Measurements from ENCODE around the gene VPS16.
"Not testable (repeated sequence)": the region's sequence is repeated elsewhere in the genome, so short reads cannot be mapped to it uniquely, and the experiment has no call there.

The VPS16 gene

DNA sequence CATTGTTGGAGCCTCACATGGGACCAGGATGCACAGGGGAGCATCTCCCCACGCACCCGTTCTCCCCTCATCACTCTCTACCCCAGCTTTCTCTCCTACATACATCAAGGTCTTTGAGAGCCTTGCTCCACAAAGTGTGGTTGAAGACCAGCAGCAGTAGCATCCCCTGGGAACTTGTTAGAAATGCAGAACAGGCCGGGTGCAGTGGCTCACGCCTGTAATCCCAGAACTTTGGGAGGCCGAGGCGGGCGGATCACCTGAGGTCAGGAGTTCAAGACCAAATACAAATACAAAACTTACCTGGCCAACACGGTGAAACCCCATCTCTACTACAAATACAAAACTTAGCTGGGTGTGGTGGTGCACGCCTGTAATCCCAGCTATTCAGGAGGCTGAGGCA is 32.6 kb upstream of the VPS16 start:
- DNase-seq, result not testable (repeated sequence)

GRCh38 chr20:2809690-2810089 is 30.9 kb upstream of the VPS16 start:
- no peak for DNase-seq

DNA sequence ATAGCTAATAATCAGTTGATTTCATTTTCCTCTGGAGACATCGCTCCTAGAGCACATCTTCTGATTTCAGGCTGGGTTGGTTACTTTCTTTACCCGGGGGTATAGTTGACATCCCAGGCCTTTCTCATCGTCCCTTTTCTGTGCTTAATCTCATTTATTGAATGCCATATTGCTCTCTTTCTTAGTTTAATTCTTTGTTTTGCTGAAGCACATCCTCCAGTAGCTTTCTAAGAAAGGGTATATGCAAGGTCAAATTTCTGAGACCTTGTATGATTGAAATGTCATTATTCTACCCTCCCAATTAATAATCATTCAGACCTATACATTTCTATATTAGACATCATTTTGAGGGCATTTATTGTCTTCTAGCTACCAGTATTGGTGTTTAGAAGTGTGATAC is 28.4 kb upstream of the VPS16 start:
- DNase-seq, result no peak

DNA sequence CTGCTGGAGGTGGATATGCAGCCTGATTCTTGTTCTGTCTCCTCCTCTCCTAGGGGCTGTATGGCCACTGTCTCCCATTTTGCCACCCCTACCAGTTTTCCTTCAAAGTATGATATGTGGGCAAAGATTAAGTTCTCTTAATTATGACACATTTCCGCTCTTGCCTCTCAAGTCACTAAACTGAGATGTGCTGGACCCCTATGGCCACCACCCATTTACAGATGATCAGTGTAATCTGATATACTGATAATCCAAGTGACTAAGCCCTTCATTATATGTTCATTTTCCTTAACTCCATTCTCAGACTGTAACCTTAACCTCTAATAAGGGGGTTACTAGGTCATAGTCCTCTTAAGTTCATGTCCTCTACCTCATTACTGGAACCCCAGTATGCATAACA is 26.5 kb upstream of the VPS16 start:
- DNase-seq, result no peak

DNA sequence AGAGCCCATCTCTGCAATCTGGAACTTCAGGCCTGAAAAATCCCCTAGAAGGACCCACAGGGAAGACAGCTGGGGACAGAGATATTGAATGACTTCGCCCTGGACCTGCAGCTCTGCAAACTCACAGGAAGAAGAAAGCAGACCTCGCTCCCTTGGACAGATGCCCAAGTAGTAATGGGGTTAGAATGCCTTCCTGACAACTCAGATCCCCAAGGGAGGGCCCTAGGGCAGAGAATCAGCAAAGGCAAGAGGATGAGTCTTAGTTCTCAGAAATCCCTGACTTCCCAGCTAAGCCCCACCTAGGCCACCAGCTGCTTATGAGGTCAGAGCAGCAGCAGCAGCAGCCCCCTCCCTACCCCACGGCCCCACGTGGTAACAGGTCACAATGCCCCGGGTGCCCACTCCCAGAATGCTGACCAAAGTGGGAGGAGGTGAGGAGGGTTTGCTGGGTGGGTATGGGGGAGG is 25.9 kb upstream of the VPS16 start, which contains the start of gene C20orf141:
Gene C20orf141 (plus strand): TSS at position 401 of the 465 bp plus-strand sequence. CDS start 198 bp downstream, outside the sequence.
- no peak for DNase-seq

DNA sequence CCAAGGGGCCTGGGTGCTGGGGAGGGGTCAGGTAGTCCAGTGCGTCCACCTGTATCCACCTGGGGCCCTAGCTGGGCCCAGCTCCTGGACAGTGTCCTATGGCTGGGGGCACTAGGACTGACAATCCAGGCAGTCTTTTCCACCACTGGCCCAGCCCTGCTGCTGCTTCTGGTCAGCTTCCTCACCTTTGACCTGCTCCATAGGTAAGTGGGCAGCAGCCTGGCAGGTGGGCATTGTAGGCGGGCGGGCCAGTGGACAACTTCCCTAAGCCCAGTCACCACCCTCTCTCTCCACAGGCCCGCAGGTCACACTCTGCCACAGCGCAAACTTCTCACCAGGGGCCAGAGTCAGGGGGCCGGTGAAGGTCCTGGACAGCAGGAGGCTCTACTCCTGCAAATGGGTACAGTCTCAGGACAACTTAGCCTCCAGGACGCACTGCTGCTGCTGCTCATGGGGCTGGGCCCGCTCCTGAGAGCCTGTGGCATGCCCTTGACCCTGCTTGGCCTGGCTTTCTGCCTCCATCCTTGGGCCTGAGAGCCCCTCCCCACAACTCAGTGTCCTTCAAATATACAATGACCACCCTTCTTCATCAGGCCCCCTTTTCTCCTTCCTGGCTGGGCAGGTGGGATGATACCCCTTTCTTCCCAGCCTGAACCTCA is 25.2 kb upstream of the VPS16 start:
- DNase-seq, result no peak

GRCh38 chr20:2816030-2816582 is 24.4 kb upstream of the VPS16 start, which contains the start of gene TMEM239:
Gene TMEM239 (plus strand): TSS chr20:2816364. CDS start chr20:2816555, 191 bp downstream.
- DNase-seq, result no peak

DNA sequence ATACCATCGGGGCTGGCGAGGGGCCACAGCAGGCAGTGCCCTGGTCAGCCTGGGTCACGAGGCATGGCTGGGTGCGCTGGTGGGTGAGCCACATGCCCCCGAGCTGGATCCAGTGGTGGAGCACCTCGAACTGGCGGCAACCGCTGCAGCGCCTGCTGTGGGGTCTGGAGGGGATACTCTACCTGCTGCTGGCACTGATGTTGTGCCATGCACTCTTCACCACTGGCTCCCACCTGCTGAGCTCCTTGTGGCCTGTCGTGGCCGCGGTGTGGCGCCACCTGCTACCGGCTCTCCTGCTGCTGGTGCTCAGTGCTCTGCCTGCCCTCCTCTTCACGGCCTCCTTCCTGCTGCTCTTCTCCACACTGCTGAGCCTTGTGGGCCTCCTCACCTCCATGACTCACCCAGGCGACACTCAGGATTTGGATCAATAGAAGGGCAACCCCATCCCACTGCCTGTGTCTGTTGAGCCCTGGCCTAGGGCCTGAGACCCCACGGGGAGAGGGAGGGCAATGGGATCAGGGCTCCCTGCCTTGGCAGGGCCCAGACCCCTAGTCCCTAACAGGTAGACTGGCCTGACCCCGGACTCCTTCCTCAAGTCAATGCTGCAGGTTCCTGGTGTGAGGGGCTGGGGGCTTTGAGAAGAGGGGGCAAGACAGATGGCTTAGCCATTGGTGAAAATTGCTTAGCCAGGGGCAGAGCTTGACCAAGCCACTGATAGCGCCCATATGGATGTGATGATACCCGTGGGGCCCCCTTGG is 23.8 kb upstream of the VPS16 start:
- DNase-seq, result no peak

DNA sequence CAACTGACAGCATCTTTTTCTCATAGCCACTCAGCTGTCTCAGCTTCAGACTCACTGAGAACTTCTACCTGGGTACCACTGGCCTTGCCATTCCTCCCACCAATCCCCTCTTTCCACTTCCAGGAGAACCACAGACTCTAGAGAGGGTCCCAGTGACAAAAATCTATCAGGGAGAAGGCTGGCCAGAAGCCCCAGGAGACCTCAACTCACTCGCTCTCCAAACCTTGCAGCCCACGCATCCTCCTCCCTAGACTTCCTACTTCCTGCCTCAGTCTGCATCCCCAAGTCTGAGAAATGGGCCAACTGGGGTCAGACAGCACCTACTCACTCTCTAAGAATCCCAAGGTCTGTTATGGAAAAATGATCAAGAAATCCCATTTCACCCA is 23.2 kb upstream of the VPS16 start:
- no peak for DNase-seq

DNA sequence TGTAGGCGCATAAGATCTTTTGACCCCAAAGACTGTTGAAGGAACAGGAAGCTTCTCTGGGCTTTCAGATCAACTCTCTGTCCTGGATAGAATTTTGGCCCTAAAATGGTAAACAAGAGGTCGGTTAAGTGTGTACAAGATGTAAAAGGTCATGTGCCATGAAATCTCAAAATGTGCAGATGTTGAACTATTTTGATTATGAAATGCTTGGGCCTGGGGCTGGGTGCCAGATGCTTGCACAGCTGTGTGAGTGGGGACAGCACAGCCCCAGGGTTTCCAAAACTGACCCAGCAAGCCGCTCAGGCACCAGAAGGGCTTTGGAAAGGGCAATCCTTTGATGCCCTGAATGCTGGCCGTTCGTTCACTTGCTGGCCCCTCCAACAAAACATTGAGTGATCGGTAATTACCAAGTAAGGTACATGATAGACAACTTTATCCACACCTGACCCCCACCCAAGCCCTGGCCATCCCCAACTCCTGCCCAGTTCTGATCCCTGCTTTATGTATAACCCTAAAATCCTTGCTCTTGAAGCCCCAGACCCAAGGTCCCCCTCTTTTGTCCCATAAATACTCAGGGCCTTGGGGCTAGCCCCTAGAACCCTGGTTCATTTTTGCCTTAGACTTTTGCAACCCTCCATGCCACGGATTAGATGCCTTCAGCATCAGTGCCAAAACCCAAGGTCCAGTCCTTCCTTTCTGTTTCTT is 22.5 kb upstream of the VPS16 start:
- DNase-seq, result no peak

- DNase-seq, result no peak
Measured at GRCh38 chr20:2820084-2820895, 20.3 kb upstream of the VPS16 start.

DNA sequence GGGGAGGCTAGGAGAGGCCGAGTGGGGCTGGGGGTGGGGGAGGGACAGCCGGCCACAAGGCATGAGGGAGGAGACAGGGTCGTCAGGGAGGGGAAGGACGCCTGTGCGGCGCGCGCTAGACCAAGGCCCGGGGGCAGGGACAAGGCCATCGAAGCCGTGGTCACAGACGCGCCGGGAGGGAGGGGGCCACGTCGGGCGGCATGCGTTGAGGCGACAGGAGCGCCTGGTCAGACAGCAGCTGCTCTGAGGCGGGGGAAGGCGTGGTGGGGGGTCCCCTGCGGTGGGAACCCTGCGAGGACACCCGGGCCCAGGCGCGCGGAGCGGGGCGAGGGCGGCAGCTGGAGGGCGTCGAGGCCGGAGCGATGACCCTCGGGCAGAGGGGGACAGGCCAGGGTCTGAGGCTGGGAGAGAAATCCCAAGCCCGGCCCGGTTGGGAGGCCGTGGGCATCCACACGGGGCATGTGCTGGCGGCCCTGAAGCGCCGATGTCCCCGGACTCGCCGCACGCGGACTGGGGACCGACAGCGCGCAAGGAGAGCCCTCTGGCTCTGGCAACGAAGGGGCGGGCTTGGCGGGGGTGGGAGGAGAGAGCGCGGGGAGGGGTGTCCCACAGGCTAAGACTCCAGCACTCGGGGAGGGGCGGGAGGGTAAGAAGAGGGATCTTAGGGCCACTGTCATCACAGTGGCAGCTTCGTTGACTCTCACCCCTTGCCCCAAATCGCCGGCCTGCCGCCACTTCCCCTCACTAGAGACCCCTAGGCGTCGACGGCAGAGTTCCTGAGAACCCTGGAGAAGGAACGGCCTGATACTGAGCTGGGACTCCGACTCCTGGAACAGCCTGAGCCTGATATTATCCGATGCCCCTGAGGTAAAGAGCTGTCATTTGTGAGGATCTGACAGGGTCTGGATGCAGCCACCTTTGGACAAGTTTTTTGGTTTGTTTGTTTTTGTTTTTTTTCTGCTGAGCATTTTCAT is 19.4 kb upstream of the VPS16 start:
- DNase-seq, result no peak

DNA sequence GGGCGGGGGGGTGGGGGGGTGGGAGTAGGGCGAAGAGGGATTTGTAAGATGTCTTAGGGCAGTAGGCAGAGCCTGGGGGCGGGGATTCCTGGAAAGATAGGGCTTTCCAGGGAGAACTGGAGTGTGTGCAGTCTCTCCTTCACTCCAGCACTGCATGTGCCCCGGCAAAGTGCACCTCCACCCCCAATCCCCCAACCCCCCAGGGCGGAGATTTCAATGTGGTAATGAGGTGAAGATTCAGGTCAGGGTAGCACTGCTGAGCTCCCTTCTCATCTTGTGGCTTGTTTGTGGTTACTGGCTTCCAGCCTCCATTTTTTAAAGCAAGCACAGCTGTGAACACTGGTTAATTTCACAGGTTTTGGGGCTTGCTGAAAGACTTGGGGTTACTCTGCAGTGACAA is 18.5 kb upstream of the VPS16 start:
- DNase-seq, result no peak

DNA sequence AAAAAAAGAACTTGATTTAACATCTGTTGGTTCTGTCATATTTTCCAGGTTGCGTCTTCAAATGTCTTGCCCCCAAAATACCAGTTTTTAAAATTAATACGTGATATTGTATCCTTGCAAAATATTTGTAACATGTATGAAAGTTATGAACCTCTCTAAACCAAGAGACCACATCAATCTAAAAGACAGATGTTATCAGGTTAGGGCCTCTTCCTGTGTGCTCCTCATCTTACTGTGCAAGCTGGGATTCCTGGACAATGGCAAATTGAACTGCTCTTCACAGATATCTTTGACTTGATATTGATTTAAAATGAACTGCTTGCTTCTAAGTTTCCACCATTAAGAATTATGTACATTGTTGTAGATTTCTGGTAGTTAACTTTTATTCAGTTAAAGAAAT is 14.8 kb upstream of the VPS16 start:
- DNase-seq, result no peak

GRCh38 chr20:2826655-2827054 is 13.9 kb upstream of the VPS16 start:
- no peak for DNase-seq

GRCh38 chr20:2829376-2829775 is 11.2 kb upstream of the VPS16 start:
- no peak for DNase-seq

- not testable (repeated sequence) for DNase-seq
Measured at GRCh38 chr20:2831206-2831605, 9.3 kb upstream of the VPS16 start.

GRCh38 chr20:2833761-2834160 is 6.8 kb upstream of the VPS16 start:
- DNase-seq, result no peak

- DNase-seq, result no peak
Measured at GRCh38 chr20:2834401-2835110, 6.0 kb upstream of the VPS16 start.

DNA sequence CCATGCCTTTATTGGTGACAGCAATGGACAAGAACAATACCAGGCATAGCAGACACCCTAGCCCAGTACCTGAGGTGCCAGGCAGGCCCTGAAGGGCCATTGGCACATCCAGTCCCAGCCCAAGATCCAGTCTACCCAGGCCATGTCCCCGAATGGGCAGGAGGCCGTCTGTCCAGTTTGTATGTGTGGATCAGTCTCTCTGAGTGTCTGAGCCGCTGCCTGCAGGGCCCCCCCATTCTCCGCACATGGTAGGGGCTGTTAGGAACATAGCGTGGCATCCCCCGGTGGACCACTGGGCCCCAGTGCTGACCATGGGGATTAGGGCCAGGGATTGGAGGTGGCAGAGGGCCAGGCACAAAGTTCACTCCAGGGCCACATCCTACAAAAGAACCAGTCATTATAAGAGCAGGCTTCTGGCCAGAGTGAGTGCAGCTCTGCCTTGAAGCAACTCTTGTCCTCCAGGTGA is 5.2 kb upstream of the VPS16 start:
- DNase-seq, result no peak
